Measurements from ENCODE around the gene MREG. TPM values are rescaled to one million over a fixed set of nuclear protein-coding genes. Genes with fewer than 3 reads are reported as not detected.

The MREG gene
- total RNA-seq, 1 experiment from 2014 or later: 5.5 TPM

Other genes starting within 250 kb of the MREG start
- 12.8 and 21.8 TPM in 2 replicates for gene PECR, start 68.3 kb upstream of the MREG start, total RNA-seq (2014; rRNA removed; shearing (Covaris generic))
- 0.16 and 0.35 TPM in 2 replicates for gene TMEM169, start 68.4 kb upstream of the MREG start, total RNA-seq (2014; rRNA removed; shearing (Covaris generic))
- 328 and 390 TPM in 2 replicates for gene XRCC5, start 95.8 kb upstream of the MREG start, total RNA-seq (2014; rRNA removed; shearing (Covaris generic))